K562 (cell line): ENCODE results near the gene TOMM70. TPM values are rescaled to one million over a fixed set of nuclear protein-coding genes. Genes with fewer than 3 reads are reported as not detected.

Source experiments
- E2F5 ChIP-seq: sonication (generic); formaldehyde crosslinking; IDR thresholded peaks from 2 replicates; pipeline ENCODE4 v1.8.0; 2022; ENCODE audit warnings: mild to moderate bottlenecking, missing genetic modification reagents
- E2F8 ChIP-seq: fragments of 450-650 bp; IDR thresholded peaks from 2 replicates; pipeline ENCODE4 v1.7.1; 2018; ENCODE audit warnings: mild to moderate bottlenecking, low read depth; ENCODE audit not compliant: partially characterized antibody
- IRF9 ChIP-seq: fragments of 450-650 bp; IDR thresholded peaks from 2 replicates; pipeline ENCODE4 v1.6.1; 2016; ENCODE audit warnings: missing biosample characterization, missing genetic modification characterization
- KAT7 ChIP-seq: sonication (generic); formaldehyde crosslinking; IDR thresholded peaks from 2 replicates; pipeline ENCODE4 v1.8.0; 2022; ENCODE audit warnings: missing genetic modification reagents, mild to moderate bottlenecking, borderline replicate concordance
- MYBL2 ChIP-seq, 2 experiments: fragments of 450-650 bp in 1 of 2; sonication (generic) in 1 of 2; formaldehyde crosslinking in 1 of 2; IDR thresholded peaks; 2 replicates each; pipeline versions ENCODE4 v1.6.1 to v1.8.1; 2017 to 2022; ENCODE audit warnings: borderline replicate concordance in 1 of 2, inconsistent platforms in 1 of 2, low read depth in 1 of 2, mild to moderate bottlenecking in 1 of 2, missing genetic modification reagents in 1 of 2, moderate library complexity in 1 of 2
- MYC ChIP-seq, 2 experiments: fragments of 250-450 bp in 1 of 2; sonication (Bioruptor Pico) in 1 of 2; IDR thresholded peaks; 2 replicates each; pipeline versions ENCODE4 v1.5.1 to v1.6.1; 2012 to 2021; ENCODE audit warnings: low read depth in 2 of 2, borderline replicate concordance in 1 of 2, improper control_type of control experiment in 1 of 2, low read length in 1 of 2, mild to moderate bottlenecking in 1 of 2, moderate library complexity in 1 of 2
- NFRKB ChIP-seq: fragments of 450-650 bp; IDR thresholded peaks from 2 replicates; pipeline ENCODE4 v1.6.1; 2016; ENCODE audit warnings: low read depth
- PRDM10 ChIP-seq: fragments of 450-650 bp; IDR thresholded peaks from 2 replicates; pipeline ENCODE4 v1.6.1; 2018; ENCODE audit not compliant: partially characterized antibody
- SRSF7 ChIP-seq: fragments of 200-400 bp; formaldehyde crosslinking; optimal IDR thresholded peaks from 2 replicates; pipeline ENCODE3; 2017; ENCODE audit warnings: mild to moderate bottlenecking, low read depth, low read length
- TEAD1 ChIP-seq, 2 experiments: fragments of 450-650 bp in 1 of 2; sonication (generic) in 1 of 2; formaldehyde crosslinking; IDR thresholded peaks; 2 replicates each; pipeline versions ENCODE4 v1.4.0 to v1.8.0; 2020 to 2022; ENCODE audit warnings: mild to moderate bottlenecking in 2 of 2, missing genetic modification reagents in 1 of 2
- TRIM28 ChIP-seq: fragments of 450-650 bp; IDR thresholded peaks from 2 replicates; pipeline ENCODE4 v1.6.1; 2017
- XRCC4 ChIP-seq: IDR thresholded peaks from one replicate; pipeline ENCODE4 v1.6.1; 2011; ENCODE audit not compliant: insufficient read depth, insufficient read length; ENCODE audit errors: extremely low read depth
- ZBTB34 ChIP-seq: fragments of 250-450 bp; sonication (Bioruptor Pico); IDR thresholded peaks from 2 replicates; pipeline ENCODE4 v1.8.0; 2021; ENCODE audit warnings: mild to moderate bottlenecking, moderate library complexity
- ZNF12 ChIP-seq: sonication (generic); formaldehyde crosslinking; IDR thresholded peaks from 2 replicates; pipeline ENCODE4 v1.4.0; 2020; ENCODE audit warnings: mild to moderate bottlenecking, missing genetic modification reagents
- polyA plus RNA-seq, 8 experiments: library from polyadenylated mRNA; depleted of rRNA in 4 of 8; stranded (reverse) in 5 of 8; unstranded in 3 of 8; fragments of >200 nt; fragmentation: Nextera tagmentation in 2 of 8; fragmentation: Illumina TruSeq in 1 of 8; extraction: Ambion mirVana in 2 of 8; extraction: Trizol in 1 of 8; gene quantifications; 2 replicates each; pipeline versions ENCODE4 v1.2.1 to v1.2.3, GENCODE V29; 2011 to 2014; ENCODE audit warnings: inconsistent platforms in 1 of 8, missing spikeins in 1 of 8
- total RNA-seq, 7 experiments: library from RNA; depleted of rRNA in 6 of 7; stranded (reverse); fragments of >200 nt in 6 of 7; fragmentation: Illumina TruSeq in 2 of 7; extraction: Trizol in 2 of 7; gene quantifications; 2 replicates each; pipeline versions ENCODE4 v1.2.1 to v1.2.3, GENCODE V29; 2011 to 2021; ENCODE audit warnings: low replicate concordance in 1 of 7

The TOMM70 gene
- total and polyA plus RNA-seq, 9 of the 15 experiments (the other 6 are each of a cell fraction or from before 2014, with no cell fraction given): 17.5 to 75.6 (median 54.9) TPM

GRCh38 chr3:100400780-100401673, at the start of gene TOMM70, which contains the start of gene LNP1 (continued):
- TF ChIP-seq PRDM10 (peak; percentile 19), XRCC4 (no peak), KAT7 (CRISPR knock-in tag) (peak; percentile 35; the same call in 1 of the 2 replicates), TRIM28 (no peak), E2F5 (CRISPR knock-in tag) (no peak), IRF9 (tag) (no peak), ZNF12 (CRISPR knock-in tag) (0 out of 2 replicates have a peak, but pooled peaks have one; percentile 41), MYC (IDR thresholded peaks at IDR 0.05; ENCODE audit: low read depth, low read length) (peak; percentile 89), MYC (CRISPR knock-in tag; IDR thresholded peaks at IDR 0.05; ENCODE audit: borderline replicate concordance, low read depth) (no peak), TEAD1 (CRISPR knock-in tag; IDR thresholded peaks at IDR 0.05) (0 out of 4 replicates have a peak, but pooled peaks of 1 of the 2 experiments have one; percentile 41), ZBTB34 (CRISPR knock-in tag) (no peak), MYBL2 (IDR thresholded peaks at IDR 0.05; ENCODE audit: low read depth) (peak; percentile 97), MYBL2 (CRISPR knock-in tag; IDR thresholded peaks at IDR 0.05; ENCODE audit: borderline replicate concordance) (no peak), NFRKB (peak; percentile 54; the same call in 1 of the 2 replicates), SRSF7 (no peak), E2F8 (peak; percentile 61)
